COLO829 (cell line): ENCODE data around the gene PTPRD.

ENCODE experiments used
- DNase-seq: peaks from one replicate; pipeline ENCODE4 v3.0.0; 2012; ENCODE audit warnings: low spot score

PTPRD gene

GRCh38 chr9:8388132-8388531 lies 2224.7 kb downstream of the PTPRD start:
- DNase-seq, result no peak

GRCh38 chr9:8384091-8384490 lies 2228.7 kb downstream of the PTPRD start:
- DNase-seq, result no peak

GRCh38 chr9:8382777-8383527 lies 2229.8 kb downstream of the PTPRD start:
- no peak for DNase-seq

- DNase-seq, result no peak
Observed at GRCh38 chr9:8382266-8382665, 2230.5 kb downstream of the PTPRD start.

GRCh38 chr9:8381601-8382000 lies 2231.2 kb downstream of the PTPRD start:
- DNase-seq, result no peak

GRCh38 chr9:8374471-8374870 lies 2238.3 kb downstream of the PTPRD start:
- no peak for DNase-seq

- no peak for DNase-seq
Observed at GRCh38 chr9:8371686-8372085, 2241.1 kb downstream of the PTPRD start.

GRCh38 chr9:8366161-8366926 lies 2246.5 kb downstream of the PTPRD start:
- DNase-seq, result no peak

GRCh38 chr9:8365466-8366160 lies 2247.2 kb downstream of the PTPRD start:
- no peak for DNase-seq

- DNase-seq, result no peak
Observed at GRCh38 chr9:8365029-8365428, 2247.8 kb downstream of the PTPRD start.

- no peak for DNase-seq
Observed at GRCh38 chr9:8364026-8364752, 2248.6 kb downstream of the PTPRD start.

GRCh38 chr9:8362250-8362649 lies 2250.6 kb downstream of the PTPRD start:
- no peak for DNase-seq

GRCh38 chr9:8361364-8361763 lies 2251.4 kb downstream of the PTPRD start:
- no peak for DNase-seq

- DNase-seq, result no peak
Observed at GRCh38 chr9:8356406-8356805, 2256.4 kb downstream of the PTPRD start.

GRCh38 chr9:8351436-8351835 lies 2261.4 kb downstream of the PTPRD start:
- no peak for DNase-seq

- no peak for DNase-seq
Observed at GRCh38 chr9:8349901-8350300, 2262.9 kb downstream of the PTPRD start.

- no peak for DNase-seq
Observed at GRCh38 chr9:8349376-8349775, 2263.4 kb downstream of the PTPRD start.

- no peak for DNase-seq
Observed at GRCh38 chr9:8348756-8349155, 2264.0 kb downstream of the PTPRD start.

GRCh38 chr9:8346296-8346695 lies 2266.5 kb downstream of the PTPRD start:
- DNase-seq, result no peak

GRCh38 chr9:8338767-8339510 lies 2273.9 kb downstream of the PTPRD start:
- DNase-seq, result no peak
